ENCODE results near the gene SCAPER.
"Not testable (repeated sequence)": the region's sequence is repeated elsewhere in the genome, so short reads cannot be mapped to it uniquely, and the experiment has no call there.

SCAPER gene

GRCh38 chr15:76772776-76773175, 132.4 kb downstream of the SCAPER start:
- no peak for DNase-seq

DNA sequence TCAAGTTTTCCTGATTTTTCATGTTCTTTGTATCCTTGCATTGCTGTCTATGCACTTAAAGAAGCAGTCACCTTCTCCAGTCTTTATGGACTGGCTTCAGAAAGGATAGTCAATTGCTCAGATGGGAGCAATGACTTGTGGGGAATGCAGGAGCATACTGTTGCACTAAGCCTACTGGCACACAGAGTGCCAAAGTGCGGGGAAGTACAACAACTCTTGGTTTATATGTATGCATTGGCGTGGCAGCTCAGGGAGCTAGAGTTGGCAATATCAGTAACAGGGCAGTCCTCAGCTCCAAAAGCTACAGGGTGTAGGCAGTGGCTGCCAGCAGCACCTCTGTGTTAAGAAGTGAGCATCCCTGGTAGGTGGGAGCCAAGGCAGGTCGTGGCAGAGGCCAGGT, 141.1 kb downstream of the SCAPER start:
- no peak for DNase-seq

- no peak for DNase-seq
Measured at GRCh38 chr15:76763554-76763953, 141.6 kb downstream of the SCAPER start.

DNA sequence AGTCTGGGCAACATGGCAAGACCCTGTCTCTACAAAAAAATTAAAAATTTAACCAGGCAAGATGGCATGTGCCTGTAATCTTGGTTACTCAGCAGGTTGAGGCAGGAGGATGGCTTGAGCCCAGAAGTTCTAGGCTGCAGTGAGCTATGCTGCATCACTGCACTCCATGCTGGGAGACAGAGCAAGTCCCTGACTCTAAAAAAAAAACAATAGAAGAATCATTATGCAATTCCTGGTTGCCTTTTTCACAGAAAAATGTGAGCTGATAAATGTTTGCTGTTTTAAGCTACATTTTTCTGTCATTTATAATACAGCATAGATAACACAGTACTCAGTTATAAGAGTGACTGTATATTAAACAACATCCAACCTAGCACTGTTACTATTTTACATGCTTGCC, 148.8 kb downstream of the SCAPER start:
- no peak for DNase-seq

GRCh38 chr15:76753771-76754170, 151.4 kb downstream of the SCAPER start:
- DNase-seq, result no peak

DNA sequence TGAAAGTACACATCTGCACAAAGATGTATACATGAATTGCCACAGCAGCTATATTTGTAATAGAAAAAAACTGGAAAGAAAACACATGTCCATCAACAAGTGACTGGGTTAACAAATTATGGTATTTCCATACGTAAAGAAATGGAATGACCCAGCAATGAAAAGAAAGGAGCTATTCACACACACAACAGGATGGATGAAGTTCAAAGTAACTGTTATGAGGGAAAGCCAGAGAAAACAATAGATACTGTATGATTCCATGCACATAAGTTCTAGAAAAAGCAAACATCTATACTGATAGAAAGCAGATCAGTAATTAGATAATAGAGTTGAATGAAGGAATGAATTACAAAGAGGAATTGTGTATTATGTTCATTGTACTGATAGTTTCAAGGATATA, 152.0 kb downstream of the SCAPER start:
- no peak for DNase-seq

- no peak for DNase-seq
Measured at GRCh38 chr15:76752549-76752948, 152.6 kb downstream of the SCAPER start.

GRCh38 chr15:76737573-76737972, 167.6 kb downstream of the SCAPER start:
- no peak for DNase-seq

GRCh38 chr15:76732321-76732720, 172.8 kb downstream of the SCAPER start:
- DNase-seq, result not testable (repeated sequence)

DNA sequence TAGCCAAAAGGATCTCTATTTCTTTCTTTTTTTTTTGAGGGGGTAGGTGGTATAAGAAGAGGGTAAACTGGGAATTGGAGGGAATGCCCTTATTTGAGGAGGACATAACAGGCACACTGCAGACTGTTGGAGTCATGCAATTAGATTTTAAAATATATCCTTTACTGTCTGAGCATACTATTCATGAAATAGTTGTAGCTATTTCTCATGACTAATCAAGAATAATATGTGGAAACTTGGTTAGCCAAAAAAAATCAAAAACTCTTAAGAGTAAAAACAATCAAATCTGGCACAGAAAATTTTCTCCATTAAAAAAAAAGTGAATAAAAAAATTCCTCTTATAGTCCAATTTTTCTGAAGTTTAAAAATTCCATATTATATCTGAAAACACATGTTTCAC, 174.9 kb downstream of the SCAPER start:
- DNase-seq, result no peak

- DNase-seq, result no peak
Measured at GRCh38 chr15:76718863-76719262, 186.3 kb downstream of the SCAPER start.

DNA sequence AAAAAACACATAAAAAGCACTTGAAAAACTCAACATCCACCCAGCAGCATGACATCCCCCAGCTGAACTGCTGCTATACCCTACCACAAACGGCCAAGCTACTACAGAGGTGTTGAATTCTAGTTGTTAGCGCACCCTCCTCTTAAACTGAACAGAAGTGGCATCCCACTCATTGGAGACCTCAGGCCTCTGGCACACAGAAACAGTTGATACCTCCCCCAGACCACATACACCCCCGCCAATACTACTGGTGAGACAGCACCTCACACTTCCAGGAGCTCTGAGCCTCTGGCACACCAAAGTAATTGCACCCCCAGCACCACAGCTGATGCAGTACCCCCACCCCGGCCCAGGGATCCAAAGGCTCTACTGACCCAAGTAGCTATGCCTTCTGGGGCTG, 190.2 kb downstream of the SCAPER start:
- no peak for DNase-seq

- DNase-seq, result no peak
Measured at GRCh38 chr15:76711351-76711827, 193.8 kb downstream of the SCAPER start.

DNA sequence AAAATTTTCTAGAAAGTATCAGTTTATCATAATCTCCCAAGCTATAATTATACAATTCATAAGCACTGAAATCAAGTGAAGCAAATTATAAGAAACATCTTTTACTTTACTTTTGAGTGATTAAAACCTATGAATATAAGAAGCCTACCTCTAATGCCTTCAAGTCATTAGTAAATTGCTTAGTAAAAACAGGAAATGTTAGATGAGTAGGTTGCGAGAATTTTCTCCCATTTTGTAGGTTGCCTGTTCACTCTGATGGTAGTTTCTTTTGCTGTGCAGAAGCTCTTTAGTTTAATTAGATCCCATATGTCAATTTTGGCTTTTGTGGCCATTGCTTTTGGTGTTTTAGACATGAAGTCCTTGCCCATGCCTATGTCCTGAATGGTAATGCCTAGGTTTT, 201.1 kb downstream of the SCAPER start:
- not testable (repeated sequence) for DNase-seq

GRCh38 chr15:76696840-76697239, 208.3 kb downstream of the SCAPER start:
- no peak for DNase-seq

DNA sequence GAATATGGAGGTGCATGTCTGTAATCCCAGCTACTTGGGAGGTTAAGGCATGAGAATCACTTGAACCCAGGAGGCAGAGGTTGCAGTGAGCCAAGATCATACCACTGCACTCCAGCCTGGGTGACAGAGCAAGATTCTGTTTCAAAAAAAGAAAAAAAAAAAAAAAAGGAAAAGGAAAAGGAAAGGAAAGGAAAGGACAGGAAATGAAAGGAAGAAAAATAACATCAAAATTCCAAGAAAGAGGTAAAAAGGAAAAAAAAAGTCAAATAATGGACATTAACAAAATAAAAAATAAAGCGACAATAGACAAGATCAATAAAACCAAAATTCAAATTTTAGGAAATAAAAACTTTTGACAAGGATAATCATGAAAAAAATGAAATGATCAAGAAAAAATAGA, 212.6 kb downstream of the SCAPER start:
- DNase-seq, result not testable (repeated sequence)

- DNase-seq, result not testable (repeated sequence)
Measured at GRCh38 chr15:76687592-76687991, 217.5 kb downstream of the SCAPER start.

GRCh38 chr15:76684002-76684401, 221.1 kb downstream of the SCAPER start:
- no peak for DNase-seq

- no peak for DNase-seq
Measured at GRCh38 chr15:76682833-76683232, 222.3 kb downstream of the SCAPER start.

DNA sequence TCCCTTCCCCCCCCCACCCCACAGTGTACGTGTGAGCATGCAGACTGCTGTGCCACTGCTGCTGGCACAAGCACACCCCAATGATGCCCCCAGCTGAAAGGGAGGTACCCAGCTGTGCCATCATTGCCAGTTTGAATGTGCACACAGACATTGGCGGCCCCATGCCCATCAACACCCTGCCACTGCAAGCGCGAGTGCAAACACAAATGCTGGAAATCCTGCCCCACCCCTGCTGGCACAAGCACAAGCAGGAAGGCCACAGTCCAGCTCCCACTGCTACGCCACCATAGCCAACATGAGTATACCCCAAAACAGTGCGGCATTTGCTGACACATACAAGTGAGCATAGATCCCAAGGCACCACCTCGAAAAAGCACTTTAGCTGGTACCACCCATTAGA, 222.9 kb downstream of the SCAPER start:
- DNase-seq, result no peak

- DNase-seq, result no peak
Measured at GRCh38 chr15:76678766-76679165, 226.4 kb downstream of the SCAPER start.

DNA sequence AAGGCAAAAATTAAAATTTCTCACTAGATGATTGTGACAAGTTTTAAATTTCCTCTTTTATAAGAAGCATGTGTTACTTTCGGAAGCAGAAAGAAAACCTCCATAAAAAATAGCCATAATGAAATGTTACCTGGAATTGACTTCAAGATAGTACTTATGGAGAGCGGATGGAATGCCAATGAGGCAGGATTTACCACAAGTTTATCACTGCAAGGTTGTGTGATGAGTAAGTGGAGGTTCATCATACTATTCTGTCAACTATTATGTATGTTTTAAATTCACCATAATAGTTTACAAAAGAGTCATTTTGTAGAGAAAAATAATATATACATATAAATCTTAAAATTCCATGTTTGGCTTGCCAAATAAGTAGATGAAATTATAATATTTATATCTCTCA, 230.3 kb downstream of the SCAPER start:
- no peak for DNase-seq

DNA sequence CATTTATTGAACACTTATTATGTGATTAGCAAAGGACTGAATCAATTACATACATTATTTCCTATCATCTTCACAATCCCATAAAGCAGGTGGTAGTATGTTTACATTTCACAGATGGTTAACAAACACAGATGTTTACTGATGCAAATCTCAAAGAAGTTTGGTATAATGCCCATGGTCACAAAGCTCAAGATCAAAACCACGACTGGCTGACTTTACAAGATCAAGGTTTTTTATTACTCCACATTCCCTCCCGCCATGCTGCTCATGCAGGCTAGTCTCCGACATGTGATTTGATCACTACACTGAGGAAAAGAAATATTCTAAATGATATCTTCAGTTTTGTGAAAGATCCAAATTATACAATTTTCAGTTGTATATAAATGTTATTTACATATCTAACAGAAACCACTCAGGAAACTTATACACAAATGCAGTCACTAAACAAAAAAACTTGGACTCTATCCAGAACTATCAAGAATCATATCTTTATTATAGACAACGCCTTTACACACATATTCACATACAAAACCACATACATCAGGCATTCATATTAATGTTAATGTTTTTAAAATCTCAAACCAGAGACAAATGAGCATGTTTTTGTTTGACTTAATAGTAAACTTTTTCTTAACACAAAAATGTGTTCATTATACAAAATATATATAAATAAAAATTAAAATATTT, 235.5 kb downstream of the SCAPER start:
- DNase-seq, result no peak

GRCh38 chr15:76668900-76669299, 236.2 kb downstream of the SCAPER start:
- DNase-seq, result no peak

Data from activated gamma-delta T cell (primary cell).